GM23338 (cell line): ENCODE results near the gene C2CD4D. TPM values are rescaled to one million over a fixed set of nuclear protein-coding genes. Genes with fewer than 3 reads are reported as not detected.

ENCODE experiments used
- ATAC-seq: fragments of 200-7000 bp; cut with Tn5 transposase; 3 replicates; pipeline ENCODE4 v1.9.1; 2020
- DNase-seq: peaks from one replicate; pipeline ENCODE4 v3.0.0-alpha.2; 2015; ENCODE audit warnings: low spot score
- H2AFZ ChIP-seq: fragments of 200-600 bp; sonication (generic); 2 replicates; pipeline ENCODE4 v1.8.0; 2016; ENCODE audit warnings: antibody characterized with exemption, mild to moderate bottlenecking, moderate library complexity
- H3F3A ChIP-seq: fragments of 200-600 bp; sonication (generic); replicated peaks from 2 replicates; pipeline ENCODE4 v1.8.0; 2017; ENCODE audit warnings: antibody characterized with exemption, mixed run types, low read depth
- H3K27ac ChIP-seq: fragments of 200-600 bp; sonication (generic); 2 replicates; pipeline ENCODE4 v1.6.1; 2016; ENCODE audit warnings: low read depth
- H3K27me3 ChIP-seq: fragments of 200-600 bp; sonication (generic); 2 replicates; pipeline ENCODE4 v1.8.0; 2016; ENCODE audit warnings: mild to moderate bottlenecking, mixed run types, moderate library complexity; ENCODE audit not compliant: insufficient read depth
- H3K36me3 ChIP-seq: fragments of 200-600 bp; sonication (generic); 2 replicates; pipeline ENCODE4 v1.8.0; 2016; ENCODE audit warnings: mild to moderate bottlenecking; ENCODE audit not compliant: insufficient read depth
- H3K4me1 ChIP-seq: fragments of 200-600 bp; sonication (generic); 2 replicates; pipeline ENCODE4 v1.8.0; 2016; ENCODE audit warnings: mild to moderate bottlenecking, moderate library complexity; ENCODE audit not compliant: insufficient read depth
- H3K4me2 ChIP-seq: fragments of 200-600 bp; sonication (generic); 2 replicates; pipeline ENCODE4 v1.7.1; 2017; ENCODE audit warnings: mixed run types
- H3K4me3 ChIP-seq: fragments of 200-600 bp; sonication (generic); 2 replicates; pipeline ENCODE4 v1.6.1; 2016; ENCODE audit warnings: mixed run types
- H3K79me2 ChIP-seq: fragments of 200-600 bp; sonication (generic); replicated peaks from 2 replicates; pipeline ENCODE4 v1.8.0; 2017; ENCODE audit warnings: mild to moderate bottlenecking; ENCODE audit not compliant: insufficient read depth
- H3K9me2 ChIP-seq: fragments of 200-600 bp; sonication (generic); 2 replicates; pipeline ENCODE4 v1.8.0; 2017; ENCODE audit not compliant: insufficient read depth
- H4K20me1 ChIP-seq: fragments of 200-600 bp; sonication (generic); replicated peaks from 2 replicates; pipeline ENCODE4 v1.8.0; 2017; ENCODE audit warnings: mild to moderate bottlenecking; ENCODE audit not compliant: insufficient read depth
- H3K27ac Mint-ChIP-seq: 2 replicates; pipeline ENCODE4 v1.8.0; 2020; ENCODE audit warnings: inconsistent platforms, mild to moderate bottlenecking, moderate library complexity, mixed read lengths
- H3K27me3 Mint-ChIP-seq: 3 replicates; pipeline ENCODE4 v1.8.0; 2022; ENCODE audit warnings: low read depth, mild to moderate bottlenecking, moderate library complexity, mixed read lengths, inconsistent platforms; ENCODE audit not compliant: insufficient read depth, poor library complexity
- H3K36me3 Mint-ChIP-seq: 3 replicates; pipeline ENCODE4 v1.8.0; 2021; ENCODE audit warnings: low read depth, mild to moderate bottlenecking, inconsistent platforms, moderate library complexity, mixed read lengths
- H3K4me1 Mint-ChIP-seq: 3 replicates; pipeline ENCODE4 v1.8.0; 2020; ENCODE audit warnings: mild to moderate bottlenecking, inconsistent platforms, mixed read lengths
- H3K4me3 Mint-ChIP-seq: 3 replicates; pipeline ENCODE4 v1.8.0; 2021; ENCODE audit warnings: moderate library complexity, mild to moderate bottlenecking, inconsistent platforms, mixed read lengths
- H3K9me3 Mint-ChIP-seq: 3 replicates; pipeline ENCODE4 v1.8.0; 2020; ENCODE audit warnings: moderate library complexity, mild to moderate bottlenecking, inconsistent platforms, mixed read lengths
- CREB1 ChIP-seq: fragments of 250-450 bp; sonication (Bioruptor Pico); IDR thresholded peaks from 2 replicates; pipeline ENCODE4 v1.5.0; 2020; ENCODE audit warnings: low read depth, mild to moderate bottlenecking, moderate library complexity
- CTCF ChIP-seq, 2 experiments: fragments of 200-600 bp in 1 of 2; sonication (generic) in 1 of 2; conservative IDR thresholded peaks; 2 replicates each; pipeline versions ENCODE4 v1.5.1 to v1.6.1; 2016 to 2017; ENCODE audit warnings: antibody characterized with exemption in 2 of 2, low read depth in 2 of 2, mild to moderate bottlenecking in 2 of 2, moderate library complexity in 1 of 2
- EZH2phosphoT487 ChIP-seq: fragments of 200-600 bp; sonication (generic); IDR thresholded peaks from one replicate; pipeline ENCODE4 v1.8.1; 2018; ENCODE audit warnings: antibody characterized with exemption; ENCODE audit not compliant: unreplicated experiment
- JUNB ChIP-seq: IDR thresholded peaks from one replicate; pipeline ENCODE4 v1.6.1; 2016; ENCODE audit warnings: antibody characterized with exemption; ENCODE audit not compliant: unreplicated experiment
- NANOG ChIP-seq: IDR thresholded peaks from 2 replicates; pipeline ENCODE4 v1.6.1; 2016; ENCODE audit warnings: antibody characterized with exemption, borderline replicate concordance
- POLR2AphosphoS5 ChIP-seq: IDR thresholded peaks from 2 replicates; pipeline ENCODE4 v1.6.1; 2016; ENCODE audit warnings: antibody characterized with exemption, low read depth
- REST ChIP-seq: IDR thresholded peaks from one replicate; pipeline ENCODE4 v1.6.1; 2018; ENCODE audit warnings: antibody characterized with exemption; ENCODE audit not compliant: unreplicated experiment
- STAT1 ChIP-seq: IDR thresholded peaks from one replicate; pipeline ENCODE4 v1.6.1; 2016; ENCODE audit warnings: antibody characterized with exemption; ENCODE audit not compliant: unreplicated experiment
- ZNF114 ChIP-seq: fragments of 250-450 bp; sonication (Bioruptor Pico); IDR thresholded peaks from 2 replicates; pipeline ENCODE4 v1.5.0; 2020; ENCODE audit warnings: mild to moderate bottlenecking, moderate library complexity
- ZNF462 ChIP-seq: fragments of 250-450 bp; sonication (Bioruptor Pico); IDR thresholded peaks from 2 replicates; pipeline ENCODE4 v1.5.0; 2020; ENCODE audit warnings: mild to moderate bottlenecking, moderate library complexity
- polyA plus RNA-seq: library from polyadenylated mRNA; unstranded; fragments of >200 nt; fragmentation: Nextera tagmentation; extraction: Ambion mirVana; gene quantifications from 2 replicates; pipeline ENCODE4 v1.2.1, GENCODE V29; 2016
- total RNA-seq: library from RNA; depleted of rRNA; stranded (reverse); fragments of >200 nt; shearing (Covaris generic); gene quantifications from 2 replicates; pipeline ENCODE4 v1.2.3, GENCODE V29; 2014

Gene C2CD4D
- total and polyA plus RNA-seq, 2 experiments from 2014 or later: 0.35 to 0.82 TPM

GRCh38 chr1:151820940-151821339, 18.7 kb downstream of the C2CD4D start:
- Histone ChIP-seq H3K4me2 (no peak overlapping the region), H3K27me3 (no peaks in the 10 kb centered on the region), H3F3A (no peaks in the 10 kb centered on the region), H3K27ac (no peak overlapping the region), H3K9me2 (no peaks in the 10 kb centered on the region), H2AFZ (no peak overlapping the region), H3K4me1 (peaks cover 7% of the 10 kb centered on the region), H4K20me1 (no peaks in the 10 kb centered on the region), H3K36me3 (no peaks in the 10 kb centered on the region), H3K4me3 (no peak overlapping the region), H3K79me2 (no peaks in the 10 kb centered on the region)
- no peak for ATAC-seq
- no peaks in the 10 kb centered on the region for H3K36me3 Mint-ChIP-seq
- no peak for DNase-seq
- H3K27me3 Mint-ChIP-seq: peaks cover 22% of the 10 kb centered on the region
- TF ChIP-seq EZH2phosphoT487 (no peak), CTCF (conservative IDR thresholded peaks at IDR 0.05; ENCODE audit: low read depth in 2 of 2) (no peak), ZNF462 (CRISPR knock-in tag) (no peak), NANOG (no peak), REST (no peak), CREB1 (CRISPR knock-in tag) (no peak), JUNB (no peak), POLR2AphosphoS5 (no peak), ZNF114 (CRISPR knock-in tag) (no peak), STAT1 (no peak)
- H3K27ac Mint-ChIP-seq: no peak overlapping the region
- H3K4me1 Mint-ChIP-seq: peaks cover 17% of the 10 kb centered on the region
- no peaks in the 10 kb centered on the region for H3K9me3 Mint-ChIP-seq
- no peak overlapping the region for H3K4me3 Mint-ChIP-seq
